KMS-11 (cell line): ENCODE data around the gene FAM120AOS.
A peak's percentile ranks its signal among the peaks of the same experiment; 100 is the strongest.

Experiments used
- H2AFZ ChIP-seq: fragments of 200-600 bp; sonication (generic); 2 replicates; pipeline ENCODE4 v1.6.1; 2016; ENCODE audit warnings: antibody characterized with exemption, mixed run types, low read depth
- H3K27ac ChIP-seq: fragments of 200-600 bp; sonication (generic); 2 replicates; pipeline ENCODE4 v1.6.1; 2016; ENCODE audit warnings: mild to moderate bottlenecking, mixed run types
- H3K27me3 ChIP-seq: fragments of 200-600 bp; sonication (generic); 2 replicates; pipeline ENCODE4 v1.6.1; 2017; ENCODE audit warnings: mild to moderate bottlenecking, low read depth, mixed run types, moderate library complexity; ENCODE audit not compliant: insufficient read depth
- H3K36me3 ChIP-seq: fragments of 200-600 bp; sonication (generic); 2 replicates; pipeline ENCODE4 v1.6.1; 2017; ENCODE audit warnings: mild to moderate bottlenecking, mixed run types; ENCODE audit not compliant: insufficient read depth
- H3K4me1 ChIP-seq: fragments of 200-600 bp; sonication (generic); 2 replicates; pipeline ENCODE4 v1.6.1; 2016; ENCODE audit warnings: mild to moderate bottlenecking, low read depth, mixed run types; ENCODE audit not compliant: poor library complexity, severe bottlenecking
- H3K4me2 ChIP-seq: fragments of 200-600 bp; sonication (generic); 2 replicates; pipeline ENCODE4 v1.7.0; 2016; ENCODE audit warnings: mild to moderate bottlenecking, mixed run types
- H3K4me3 ChIP-seq: fragments of 200-600 bp; sonication (generic); IDR thresholded peaks from 2 replicates; pipeline ENCODE4 v1.6.1; 2017; ENCODE audit warnings: low read depth, low read length, mixed read lengths; ENCODE audit not compliant: insufficient read depth
- H3K79me2 ChIP-seq: fragments of 200-600 bp; sonication (generic); 2 replicates; pipeline ENCODE4 v1.6.1; 2016; ENCODE audit warnings: low read depth, mixed run types; ENCODE audit not compliant: insufficient read depth
- H3K9ac ChIP-seq: fragments of 200-600 bp; sonication (generic); 2 replicates; pipeline ENCODE4 v1.6.1; 2016; ENCODE audit warnings: mild to moderate bottlenecking, mixed run types
- H4K20me1 ChIP-seq: fragments of 200-600 bp; sonication (generic); 2 replicates; pipeline ENCODE4 v1.6.1; 2016; ENCODE audit warnings: mild to moderate bottlenecking, mixed run types; ENCODE audit not compliant: insufficient read depth
- CTCF ChIP-seq: fragments of 200-600 bp; sonication (generic); conservative IDR thresholded peaks from 2 replicates; pipeline ENCODE4 v1.6.1; 2017; ENCODE audit warnings: low read depth, mild to moderate bottlenecking, antibody characterized with exemption, low read length, moderate library complexity, mixed read lengths

Gene FAM120AOS

GRCh38 chr9:93486268-93486667 is 32.9 kb upstream of the FAM120AOS start:
- H3K27ac ChIP-seq: peak overlapping the region; percentile 15; the same call in 1 of the 2 replicates
- 0 out of 2 replicates have a peak, but pooled peaks cover 2% of the 10 kb centered on the region for H4K20me1 ChIP-seq
- no peak overlapping the region for H3K9ac ChIP-seq
- peak overlapping the region; percentile 2; the same call in 1 of the 2 replicates for H3K4me2 ChIP-seq
- no peaks in the 10 kb centered on the region for H3K36me3 ChIP-seq
- peaks cover 19% of the 10 kb centered on the region for H3K4me1 ChIP-seq
- peaks cover 59% of the 10 kb centered on the region; the same call in 1 of the 2 replicates for H3K79me2 ChIP-seq
- no peak overlapping the region for H3K4me3 ChIP-seq
- H2AFZ ChIP-seq: no peak overlapping the region
- no peak for TF ChIP-seq CTCF
- no peaks in the 10 kb centered on the region for H3K27me3 ChIP-seq

GRCh38 chr9:93483497-93483896 is 30.1 kb upstream of the FAM120AOS start:
- no peak for TF ChIP-seq CTCF
- Histone ChIP-seq H3K79me2 (peaks cover 54% of the 10 kb centered on the region; the same call in 1 of the 2 replicates), H3K36me3 (no peaks in the 10 kb centered on the region), H3K27ac (no peak overlapping the region), H3K4me3 (no peak overlapping the region), H3K9ac (no peak overlapping the region), H3K4me2 (no peak overlapping the region), H3K4me1 (peaks cover 19% of the 10 kb centered on the region), H2AFZ (no peak overlapping the region), H4K20me1 (0 out of 2 replicates have a peak, but pooled peaks cover 2% of the 10 kb centered on the region), H3K27me3 (no peaks in the 10 kb centered on the region)

- no peak overlapping the region for H3K4me2 ChIP-seq
- no peaks in the 10 kb centered on the region for H4K20me1 ChIP-seq
- H3K4me3 ChIP-seq: no peak overlapping the region
- H3K79me2 ChIP-seq: peaks cover 49% of the 10 kb centered on the region; the same call in 1 of the 2 replicates
- peaks cover 14% of the 10 kb centered on the region for H3K4me1 ChIP-seq
- H2AFZ ChIP-seq: no peak overlapping the region
- H3K27ac ChIP-seq: no peak overlapping the region
- 0 out of 2 replicates have a peak, but pooled peaks cover 3% of the 10 kb centered on the region for H3K36me3 ChIP-seq
- H3K9ac ChIP-seq: no peak overlapping the region
- TF ChIP-seq CTCF: no peak
- H3K27me3 ChIP-seq: no peaks in the 10 kb centered on the region
Observed at GRCh38 chr9:93480728-93481324, 27.4 kb upstream of the FAM120AOS start.

- Histone ChIP-seq H3K36me3 (0 out of 2 replicates have a peak, but pooled peaks cover 3% of the 10 kb centered on the region), H3K4me3 (no peak overlapping the region), H4K20me1 (no peaks in the 10 kb centered on the region), H3K9ac (no peak overlapping the region), H3K4me1 (peaks cover 14% of the 10 kb centered on the region), H2AFZ (no peak overlapping the region), H3K79me2 (peaks cover 50% of the 10 kb centered on the region; the same call in 1 of the 2 replicates), H3K27me3 (no peaks in the 10 kb centered on the region), H3K4me2 (no peak overlapping the region), H3K27ac (no peak overlapping the region)
- no peak for TF ChIP-seq CTCF
Observed at GRCh38 chr9:93480262-93480661, 26.9 kb upstream of the FAM120AOS start.
